ENCODE data around the gene SLIT1. TPM values are rescaled to one million over a fixed set of nuclear protein-coding genes. Genes with fewer than 3 reads are reported as not detected.
"Not testable (repeated sequence)": the region's sequence is repeated elsewhere in the genome, so short reads cannot be mapped to it uniquely, and the experiment has no call there.

SLIT1 gene
- total RNA-seq, 2 donors from 2014 or later, result 0.44 to 0.50 TPM

GRCh38 chr10:97087296-97087695, 98.5 kb downstream of the SLIT1 start:
- no peak overlapping the region for H3K27ac Mint-ChIP-seq
- H3K4me3 Mint-ChIP-seq, result no peak overlapping the region
- H3K36me3 Mint-ChIP-seq (ENCODE audit: low read depth), result peaks cover 11% of the 10 kb centered on the region
- peaks cover 77% of the 10 kb centered on the region for H3K27me3 Mint-ChIP-seq
- DNase-seq (no peak), ATAC-seq (no peak)
- peaks cover 4% of the 10 kb centered on the region for H3K4me1 Mint-ChIP-seq
- H3K9me3 ChIP-seq (ENCODE audit: control insufficient read depth, low read length, poor library complexity, severe bottlenecking), result no peaks in the 10 kb centered on the region

GRCh38 chr10:97086530-97086929, 99.2 kb downstream of the SLIT1 start:
- H3K4me3 Mint-ChIP-seq, result no peak overlapping the region
- H3K4me1 Mint-ChIP-seq, result peaks cover 4% of the 10 kb centered on the region
- H3K36me3 Mint-ChIP-seq (ENCODE audit: low read depth), result peaks cover 11% of the 10 kb centered on the region
- no peak for DNase-seq
- ATAC-seq, result no peak
- H3K9me3 ChIP-seq (ENCODE audit: control insufficient read depth, low read length, poor library complexity, severe bottlenecking), result no peaks in the 10 kb centered on the region
- peaks cover 76% of the 10 kb centered on the region for H3K27me3 Mint-ChIP-seq
- H3K27ac Mint-ChIP-seq, result peak overlapping the region; percentile 29

GRCh38 chr10:97083228-97083829, 102.4 kb downstream of the SLIT1 start:
- H3K36me3 Mint-ChIP-seq (ENCODE audit: low read depth), result peaks cover 5% of the 10 kb centered on the region
- peaks cover 81% of the 10 kb centered on the region for H3K27me3 Mint-ChIP-seq
- no peak for ATAC-seq
- DNase-seq, result no peak
- H3K4me3 Mint-ChIP-seq, result no peak overlapping the region
- no peak overlapping the region for H3K27ac Mint-ChIP-seq
- H3K4me1 Mint-ChIP-seq, result no peaks in the 10 kb centered on the region
- no peaks in the 10 kb centered on the region for H3K9me3 ChIP-seq (ENCODE audit: control insufficient read depth, low read length, poor library complexity, severe bottlenecking)

GRCh38 chr10:97082575-97082974, 103.2 kb downstream of the SLIT1 start:
- not testable (repeated sequence) for H3K4me3 Mint-ChIP-seq; H3K4me1 Mint-ChIP-seq; DNase-seq; H3K27ac Mint-ChIP-seq; H3K36me3 Mint-ChIP-seq (ENCODE audit: low read depth); H3K9me3 ChIP-seq (ENCODE audit: control insufficient read depth, low read length, poor library complexity, severe bottlenecking); ATAC-seq
- peaks cover 75% of the 10 kb centered on the region for H3K27me3 Mint-ChIP-seq

DNA sequence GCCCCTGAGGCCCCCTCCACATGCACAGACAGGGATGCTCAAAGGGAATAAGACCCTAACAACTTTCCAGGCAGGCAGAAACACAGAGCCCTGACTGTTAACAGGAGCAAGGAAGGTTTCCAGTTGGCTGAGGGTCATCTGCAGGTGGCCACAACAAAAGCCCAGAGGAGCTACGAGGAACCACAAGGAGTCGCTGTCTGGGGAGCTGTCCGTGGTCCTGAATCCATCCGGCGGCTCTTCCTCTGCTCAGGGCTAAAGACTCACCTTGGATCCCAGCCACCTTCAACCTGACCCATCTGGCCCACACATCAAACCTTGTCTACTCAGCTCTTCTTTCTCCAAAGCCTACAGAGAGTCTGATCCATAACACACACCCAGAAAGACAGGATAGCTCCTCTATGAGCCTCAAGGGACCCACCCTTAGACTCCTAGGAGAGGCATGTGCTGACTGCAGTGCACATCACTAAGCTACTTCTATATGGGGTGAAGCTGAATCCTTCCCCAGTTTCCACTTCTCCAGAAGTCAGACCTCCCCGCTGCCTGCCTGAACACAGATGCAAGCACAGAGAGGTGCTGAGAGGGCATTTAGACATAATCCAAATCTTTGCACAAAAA, 104.0 kb downstream of the SLIT1 start:
- DNase-seq (peak; percentile 22 to 40 (median 38)), ATAC-seq (peak; percentile 44)
- Mint-ChIP-seq H3K27ac (no peak overlapping the region), H3K4me3 (no peak overlapping the region), H3K27me3 (peaks cover 68% of the 10 kb centered on the region), H3K4me1 (no peaks in the 10 kb centered on the region), H3K36me3 (ENCODE audit: low read depth) (peaks cover 3% of the 10 kb centered on the region)
- H3K9me3 ChIP-seq (ENCODE audit: control insufficient read depth, low read length, poor library complexity, severe bottlenecking), result no peaks in the 10 kb centered on the region

DNA sequence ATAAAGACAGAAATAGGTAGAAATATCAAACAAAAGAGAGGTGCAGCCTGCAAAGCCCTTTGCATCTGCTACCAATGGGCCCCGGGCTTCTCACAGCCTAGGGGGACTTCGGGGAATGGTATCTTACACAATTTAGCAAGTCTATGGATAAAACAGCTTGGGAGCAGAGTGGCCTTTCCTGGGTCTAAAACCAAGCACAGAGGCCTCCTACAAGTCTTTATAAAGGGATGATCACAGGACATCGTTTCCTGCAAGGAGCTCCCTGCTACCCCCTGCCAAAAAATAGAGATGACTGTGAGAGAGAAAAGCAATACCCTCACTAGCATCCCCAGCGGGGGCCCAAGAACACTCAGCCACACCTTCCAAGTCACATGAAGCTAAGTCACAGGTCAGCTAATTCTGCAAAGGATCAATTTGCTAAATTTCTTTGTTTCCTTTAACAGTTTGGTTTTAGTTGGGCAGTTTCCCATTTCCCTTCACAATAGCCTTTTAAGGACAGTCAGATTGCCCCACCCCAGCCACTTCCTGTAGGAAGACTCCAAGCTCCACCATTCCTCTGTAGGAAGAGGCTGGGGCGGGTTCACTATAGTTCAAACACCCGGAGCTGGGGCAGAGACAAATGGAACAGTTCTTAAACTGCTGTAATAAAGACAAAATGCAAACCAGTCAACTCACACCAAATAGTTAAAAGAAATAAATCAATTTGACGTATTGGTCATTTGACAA, 105.5 kb downstream of the SLIT1 start:
- Mint-ChIP-seq H3K36me3 (ENCODE audit: low read depth) (no peaks in the 10 kb centered on the region), H3K27me3 (peaks cover 67% of the 10 kb centered on the region), H3K4me3 (no peak overlapping the region), H3K27ac (no peak overlapping the region), H3K4me1 (no peaks in the 10 kb centered on the region)
- ATAC-seq (no peak), DNase-seq (no peak)
- no peaks in the 10 kb centered on the region for H3K9me3 ChIP-seq (ENCODE audit: control insufficient read depth, low read length, poor library complexity, severe bottlenecking)

- ATAC-seq, result no peak
- no peaks in the 10 kb centered on the region for H3K4me1 Mint-ChIP-seq
- no peaks in the 10 kb centered on the region for H3K36me3 Mint-ChIP-seq (ENCODE audit: low read depth)
- H3K27ac Mint-ChIP-seq, result no peak overlapping the region
- H3K4me3 Mint-ChIP-seq, result no peak overlapping the region
- no peak for DNase-seq
- peaks cover 64% of the 10 kb centered on the region for H3K27me3 Mint-ChIP-seq
- no peaks in the 10 kb centered on the region for H3K9me3 ChIP-seq (ENCODE audit: control insufficient read depth, low read length, poor library complexity, severe bottlenecking)
Observed at GRCh38 chr10:97079448-97079847, 106.3 kb downstream of the SLIT1 start.

GRCh38 chr10:97078938-97079445, 106.8 kb downstream of the SLIT1 start:
- no peak overlapping the region for H3K27ac Mint-ChIP-seq
- H3K4me3 Mint-ChIP-seq, result no peak overlapping the region
- H3K36me3 Mint-ChIP-seq (ENCODE audit: low read depth), result no peaks in the 10 kb centered on the region
- peaks cover 67% of the 10 kb centered on the region for H3K27me3 Mint-ChIP-seq
- DNase-seq (no peak), ATAC-seq (no peak)
- no peaks in the 10 kb centered on the region for H3K4me1 Mint-ChIP-seq
- no peaks in the 10 kb centered on the region for H3K9me3 ChIP-seq (ENCODE audit: control insufficient read depth, low read length, poor library complexity, severe bottlenecking)

DNA sequence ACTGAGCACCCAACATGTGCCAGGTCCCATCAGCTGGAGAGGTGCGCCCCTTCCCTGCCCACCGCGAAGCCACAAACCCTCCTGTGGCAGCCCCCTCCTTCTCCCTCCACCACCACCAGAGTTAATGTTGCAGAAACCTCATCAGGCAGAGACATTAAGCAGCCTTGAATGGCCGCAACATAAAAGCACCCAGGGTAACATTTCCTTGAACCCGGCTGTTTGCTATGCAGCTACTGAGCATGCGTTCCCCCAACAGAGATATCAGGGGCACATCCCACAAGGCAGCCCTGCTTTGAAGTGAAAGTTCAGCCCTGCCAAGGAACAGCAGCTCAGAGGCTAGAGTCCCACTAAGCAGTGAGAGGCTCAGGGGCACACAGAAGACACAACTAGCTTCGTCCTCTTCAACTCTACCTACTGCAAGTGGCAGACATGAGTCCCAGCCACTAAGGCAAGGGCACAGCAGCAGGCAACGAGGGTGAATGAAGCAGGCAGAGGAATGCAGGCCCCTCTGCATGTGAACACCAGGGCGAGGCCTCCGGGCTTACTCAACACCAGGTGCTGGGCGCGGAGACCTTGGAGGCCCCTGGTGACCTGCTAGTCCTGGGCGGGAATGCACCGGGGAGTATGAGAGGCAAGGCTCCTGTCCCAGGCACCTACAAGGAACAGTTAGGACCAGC, 107.4 kb downstream of the SLIT1 start:
- H3K4me3 Mint-ChIP-seq, result no peak overlapping the region
- H3K27me3 Mint-ChIP-seq, result peaks cover 68% of the 10 kb centered on the region
- H3K27ac Mint-ChIP-seq, result no peak overlapping the region
- no peaks in the 10 kb centered on the region for H3K36me3 Mint-ChIP-seq (ENCODE audit: low read depth)
- no peaks in the 10 kb centered on the region for H3K9me3 ChIP-seq (ENCODE audit: control insufficient read depth, low read length, poor library complexity, severe bottlenecking)
- ATAC-seq (no peak), DNase-seq (no peak)
- H3K4me1 Mint-ChIP-seq, result no peaks in the 10 kb centered on the region

DNA sequence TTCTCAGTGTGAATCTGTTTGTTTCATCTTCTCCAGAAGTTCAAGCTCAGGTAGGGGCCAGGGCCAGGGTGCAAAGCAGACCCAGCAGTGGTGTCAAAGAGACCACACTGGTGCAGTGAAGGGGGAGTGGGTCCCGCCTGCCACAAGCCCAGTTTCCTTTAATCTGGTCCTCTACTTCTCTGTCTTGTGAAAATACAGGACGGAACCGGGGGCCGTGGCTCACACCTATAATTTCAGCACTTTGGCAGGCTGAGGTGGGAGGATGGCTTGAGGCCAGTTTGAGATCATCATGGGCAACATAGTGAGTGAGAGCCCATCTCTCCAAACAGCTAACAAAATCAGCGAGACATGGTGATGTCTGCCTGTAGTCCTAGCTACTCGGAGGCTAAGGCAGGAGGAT, 109.0 kb downstream of the SLIT1 start:
- ATAC-seq (no peak), DNase-seq (no peak)
- no peak overlapping the region for H3K27ac Mint-ChIP-seq
- peaks cover 67% of the 10 kb centered on the region for H3K27me3 Mint-ChIP-seq
- no peaks in the 10 kb centered on the region for H3K9me3 ChIP-seq (ENCODE audit: control insufficient read depth, low read length, poor library complexity, severe bottlenecking)
- no peaks in the 10 kb centered on the region for H3K4me1 Mint-ChIP-seq
- no peak overlapping the region for H3K4me3 Mint-ChIP-seq
- H3K36me3 Mint-ChIP-seq (ENCODE audit: low read depth), result no peaks in the 10 kb centered on the region

DNA sequence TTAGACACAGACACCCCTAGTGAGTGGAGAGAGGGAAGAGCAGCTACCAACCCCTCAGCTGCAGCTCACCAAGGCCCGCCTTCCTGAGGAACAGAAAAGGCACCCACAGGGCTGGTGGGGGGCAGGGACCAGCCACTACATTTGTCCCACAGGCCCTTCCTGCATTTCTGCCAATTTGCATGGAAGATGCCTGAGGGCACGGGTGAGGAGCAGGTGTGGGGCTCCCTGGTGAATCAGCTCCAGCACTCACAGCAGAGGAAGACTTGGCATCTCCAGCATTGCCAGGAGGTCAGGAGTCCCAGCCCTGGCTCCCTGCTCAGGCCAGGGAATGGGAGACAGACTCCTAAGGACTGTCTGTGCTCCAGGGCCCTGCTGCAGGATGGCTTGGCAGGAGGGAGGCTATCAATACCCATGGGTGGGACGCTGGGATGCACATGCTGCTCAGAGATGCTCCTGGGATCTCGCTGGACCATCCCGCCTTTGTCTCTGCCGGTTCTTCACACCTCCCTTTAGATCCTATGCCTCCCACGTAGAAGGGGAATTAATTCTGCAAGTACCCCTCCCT, 109.7 kb downstream of the SLIT1 start:
- Mint-ChIP-seq H3K4me1 (no peaks in the 10 kb centered on the region), H3K27ac (no peak overlapping the region), H3K36me3 (ENCODE audit: low read depth) (no peaks in the 10 kb centered on the region), H3K27me3 (peaks cover 67% of the 10 kb centered on the region), H3K4me3 (no peak overlapping the region)
- ATAC-seq (no peak), DNase-seq (no peak)
- H3K9me3 ChIP-seq (ENCODE audit: control insufficient read depth, low read length, poor library complexity, severe bottlenecking), result no peaks in the 10 kb centered on the region

DNA sequence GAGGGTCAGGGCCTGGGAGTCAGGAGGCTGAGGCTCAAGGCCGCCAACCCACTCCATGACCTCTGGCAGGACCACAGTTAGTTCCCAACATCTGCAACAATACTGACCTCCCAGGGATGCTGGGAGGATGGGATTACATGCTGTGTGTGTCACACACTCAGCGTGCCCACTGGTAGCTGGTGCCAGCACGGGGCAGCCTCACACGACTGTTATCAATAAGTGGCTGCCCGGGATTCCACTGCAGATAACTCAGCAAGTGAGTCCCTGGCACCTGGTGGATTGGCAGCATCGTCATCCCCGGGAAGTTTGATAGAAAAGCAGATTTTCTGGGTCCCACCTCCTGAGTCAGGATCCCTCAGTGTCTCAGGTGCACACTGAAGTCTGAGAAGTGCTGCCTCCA, 110.3 kb downstream of the SLIT1 start:
- DNase-seq (no peak), ATAC-seq (no peak)
- Mint-ChIP-seq H3K4me3 (no peak overlapping the region), H3K36me3 (ENCODE audit: low read depth) (no peaks in the 10 kb centered on the region), H3K4me1 (no peaks in the 10 kb centered on the region), H3K27ac (no peak overlapping the region), H3K27me3 (peaks cover 66% of the 10 kb centered on the region)
- H3K9me3 ChIP-seq (ENCODE audit: control insufficient read depth, low read length, poor library complexity, severe bottlenecking), result no peaks in the 10 kb centered on the region

Measured in T-helper 17 cell (primary cell).